ENCODE measurements around the gene CACUL1. TPM values are rescaled to one million over a fixed set of nuclear protein-coding genes. Genes with fewer than 3 reads are reported as not detected.

CACUL1 gene
- total and polyA plus RNA-seq, 9 of the 15 experiments (the other 6 are each of a cell fraction or from before 2014, with no cell fraction given), result 4.5 to 17.1 (median 13.5) TPM

GRCh38 chr10:118629211-118629610 lies 125.6 kb downstream of the CACUL1 start (continued):
- TF ChIP-seq, protein P1, sequence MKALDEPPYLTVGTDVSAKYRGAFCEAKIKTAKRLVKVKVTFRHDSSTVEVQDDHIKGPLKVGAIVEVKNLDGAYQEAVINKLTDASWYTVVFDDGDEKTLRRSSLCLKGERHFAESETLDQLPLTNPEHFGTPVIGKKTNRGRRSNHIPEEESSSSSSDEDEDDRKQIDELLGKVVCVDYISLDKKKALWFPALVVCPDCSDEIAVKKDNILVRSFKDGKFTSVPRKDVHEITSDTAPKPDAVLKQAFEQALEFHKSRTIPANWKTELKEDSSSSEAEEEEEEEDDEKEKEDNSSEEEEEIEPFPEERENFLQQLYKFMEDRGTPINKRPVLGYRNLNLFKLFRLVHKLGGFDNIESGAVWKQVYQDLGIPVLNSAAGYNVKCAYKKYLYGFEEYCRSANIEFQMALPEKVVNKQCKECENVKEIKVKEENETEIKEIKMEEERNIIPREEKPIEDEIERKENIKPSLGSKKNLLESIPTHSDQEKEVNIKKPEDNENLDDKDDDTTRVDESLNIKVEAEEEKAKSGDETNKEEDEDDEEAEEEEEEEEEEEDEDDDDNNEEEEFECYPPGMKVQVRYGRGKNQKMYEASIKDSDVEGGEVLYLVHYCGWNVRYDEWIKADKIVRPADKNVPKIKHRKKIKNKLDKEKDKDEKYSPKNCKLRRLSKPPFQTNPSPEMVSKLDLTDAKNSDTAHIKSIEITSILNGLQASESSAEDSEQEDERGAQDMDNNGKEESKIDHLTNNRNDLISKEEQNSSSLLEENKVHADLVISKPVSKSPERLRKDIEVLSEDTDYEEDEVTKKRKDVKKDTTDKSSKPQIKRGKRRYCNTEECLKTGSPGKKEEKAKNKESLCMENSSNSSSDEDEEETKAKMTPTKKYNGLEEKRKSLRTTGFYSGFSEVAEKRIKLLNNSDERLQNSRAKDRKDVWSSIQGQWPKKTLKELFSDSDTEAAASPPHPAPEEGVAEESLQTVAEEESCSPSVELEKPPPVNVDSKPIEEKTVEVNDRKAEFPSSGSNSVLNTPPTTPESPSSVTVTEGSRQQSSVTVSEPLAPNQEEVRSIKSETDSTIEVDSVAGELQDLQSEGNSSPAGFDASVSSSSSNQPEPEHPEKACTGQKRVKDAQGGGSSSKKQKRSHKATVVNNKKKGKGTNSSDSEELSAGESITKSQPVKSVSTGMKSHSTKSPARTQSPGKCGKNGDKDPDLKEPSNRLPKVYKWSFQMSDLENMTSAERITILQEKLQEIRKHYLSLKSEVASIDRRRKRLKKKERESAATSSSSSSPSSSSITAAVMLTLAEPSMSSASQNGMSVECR (CRISPR knock-in tag; IDR thresholded peaks at IDR 0.05), result no peak

DNA sequence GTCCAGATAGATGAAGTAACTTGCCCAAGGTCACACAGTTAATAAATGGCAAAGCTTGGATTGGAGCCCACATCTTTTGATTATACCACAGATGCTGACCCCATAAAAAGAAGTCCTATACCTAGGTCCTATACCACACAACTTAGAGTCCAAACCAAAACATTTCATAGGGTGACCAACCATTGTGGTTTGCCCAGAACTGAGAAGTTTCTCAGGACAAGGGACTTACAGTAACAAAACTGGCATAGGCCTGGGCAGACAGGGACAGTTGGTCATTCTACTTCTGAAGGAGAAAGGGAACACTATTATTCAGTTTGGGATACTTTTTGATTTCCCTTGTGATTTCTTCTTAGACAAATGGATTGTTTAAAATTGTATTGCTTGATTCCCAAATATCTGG lies 126.4 kb downstream of the CACUL1 start:
- BruUV-seq (replicated peaks), result no TSS peak
- ChIA-PET CTCF (ENCODE audit: low intra/inter-chr PET ratio) (no interaction called here), POLR2A (no interaction called here)
- Histone ChIP-seq H4K20me1 (replicated peaks; ENCODE audit: control insufficient read depth, insufficient read depth, low read length) (no peaks in the 10 kb centered on the region), H3K27ac (ENCODE audit: extremely low read depth, low read depth, low read length) (no peak overlapping the region), H3K9me1 (ENCODE audit: control insufficient read depth, insufficient read depth, low read length) (no peaks in the 10 kb centered on the region), H3K9ac (ENCODE audit: insufficient read depth in 1 of 2, low read depth in 2 of 2, low read length in 2 of 2) (no peak overlapping the region), H3K27me3 (ENCODE audit: control insufficient read depth in 2 of 2, insufficient read depth in 2 of 2, low read length in 2 of 2) (no peaks in the 10 kb centered on the region), H3K4me1 (replicated peaks in 1 of 2; ENCODE audit: control insufficient read depth in 2 of 2, insufficient read depth in 2 of 2, low read length in 2 of 2) (no peaks in the 10 kb centered on the region), H3K9me3 (replicated peaks; ENCODE audit: control insufficient read depth, insufficient read depth, low read depth, low read length) (no peaks in the 10 kb centered on the region), H3K36me3 (ENCODE audit: control insufficient read depth, insufficient read depth, low read length) (no peaks in the 10 kb centered on the region), H3K4me3 (no peak overlapping the region), H2AFZ (ENCODE audit: low read depth, low read length) (no peak overlapping the region), H3K79me2 (ENCODE audit: control insufficient read depth, insufficient read depth, low read length) (no peaks in the 10 kb centered on the region), H3K4me2 (ENCODE audit: insufficient read depth, low read length) (no peak overlapping the region)
- intact Hi-C loops (cut with micrococcal nuclease) (no loop called here), in situ Hi-C loops (cut with MboI) (no loop called here)
- no peak for FAIRE-seq
- no peak for DNase-seq (ENCODE audit: extremely low read depth in 1 of 4, low spot score in 3 of 4)
- no peak for ATAC-seq
- TF ChIP-seq NRF1 (conservative IDR thresholded peaks at IDR 0.05 in 1 of 2, IDR thresholded peaks at IDR 0.05 in 1 of 2) (no peak), ZNF197 (CRISPR knock-in tag; IDR thresholded peaks at IDR 0.05; ENCODE audit: low read depth) (no peak), PRPF4 (IDR thresholded peaks at IDR 0.05; ENCODE audit: insufficient read depth, low read depth, low read length, poor library complexity, severe bottlenecking) (no peak), MAZ (CRISPR knock-in tag; conservative IDR thresholded peaks at IDR 0.05 in 1 of 2, IDR thresholded peaks at IDR 0.05 in 1 of 2) (no peak), NFE2 (IDR thresholded peaks at IDR 0.05; ENCODE audit: low read depth) (no peak)

All from K562 (cell line).